NT2/D1 (cell line): ENCODE measurements around the gene GPRC5A.
"Not testable (repeated sequence)": the region's sequence is repeated elsewhere in the genome, so short reads cannot be mapped to it uniquely, and the experiment has no call there.

ENCODE experiments used
- DNase-seq: peaks from one replicate; pipeline ENCODE4 v3.0.0-alpha.2; 2011; ENCODE audit warnings: low read depth, low spot score
- H3K27me3 ChIP-seq: 2 replicates; pipeline ENCODE4 v1.6.0; 2011; ENCODE audit warnings: mild to moderate bottlenecking; ENCODE audit not compliant: insufficient read length, insufficient read depth
- H3K36me3 ChIP-seq: 2 replicates; pipeline ENCODE4 v1.6.1; 2011; ENCODE audit warnings: mild to moderate bottlenecking, low read length, mixed read lengths; ENCODE audit not compliant: insufficient read depth, insufficient read length
- H3K4me1 ChIP-seq: 2 replicates; pipeline ENCODE4 v1.5.1; 2011; ENCODE audit not compliant: insufficient read depth, insufficient read length
- H3K4me3 ChIP-seq: 2 replicates; pipeline ENCODE4 v1.5.1; 2011; ENCODE audit warnings: low read depth; ENCODE audit not compliant: insufficient read length
- H3K9ac ChIP-seq: 2 replicates; pipeline ENCODE4 v1.6.0; 2011; ENCODE audit warnings: low read depth; ENCODE audit not compliant: insufficient read length
- H3K9me3 ChIP-seq: 2 replicates; pipeline ENCODE4 v1.5.1; 2011; ENCODE audit warnings: mild to moderate bottlenecking, low read length; ENCODE audit not compliant: insufficient read depth
- SUZ12 ChIP-seq: IDR thresholded peaks from 2 replicates; pipeline ENCODE4 v1.6.1; 2011; ENCODE audit not compliant: insufficient read length, insufficient read depth; ENCODE audit errors: extremely low read depth
- YY1 ChIP-seq: IDR thresholded peaks from 2 replicates; pipeline ENCODE4 v1.6.1; 2011; ENCODE audit not compliant: insufficient read length, insufficient read depth
- ZNF274 ChIP-seq: IDR thresholded peaks from 2 replicates; pipeline ENCODE4 v1.6.1; 2011; ENCODE audit warnings: mild to moderate bottlenecking, low read depth, low read length

GPRC5A gene, protein sequence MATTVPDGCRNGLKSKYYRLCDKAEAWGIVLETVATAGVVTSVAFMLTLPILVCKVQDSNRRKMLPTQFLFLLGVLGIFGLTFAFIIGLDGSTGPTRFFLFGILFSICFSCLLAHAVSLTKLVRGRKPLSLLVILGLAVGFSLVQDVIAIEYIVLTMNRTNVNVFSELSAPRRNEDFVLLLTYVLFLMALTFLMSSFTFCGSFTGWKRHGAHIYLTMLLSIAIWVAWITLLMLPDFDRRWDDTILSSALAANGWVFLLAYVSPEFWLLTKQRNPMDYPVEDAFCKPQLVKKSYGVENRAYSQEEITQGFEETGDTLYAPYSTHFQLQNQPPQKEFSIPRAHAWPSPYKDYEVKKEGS

DNA sequence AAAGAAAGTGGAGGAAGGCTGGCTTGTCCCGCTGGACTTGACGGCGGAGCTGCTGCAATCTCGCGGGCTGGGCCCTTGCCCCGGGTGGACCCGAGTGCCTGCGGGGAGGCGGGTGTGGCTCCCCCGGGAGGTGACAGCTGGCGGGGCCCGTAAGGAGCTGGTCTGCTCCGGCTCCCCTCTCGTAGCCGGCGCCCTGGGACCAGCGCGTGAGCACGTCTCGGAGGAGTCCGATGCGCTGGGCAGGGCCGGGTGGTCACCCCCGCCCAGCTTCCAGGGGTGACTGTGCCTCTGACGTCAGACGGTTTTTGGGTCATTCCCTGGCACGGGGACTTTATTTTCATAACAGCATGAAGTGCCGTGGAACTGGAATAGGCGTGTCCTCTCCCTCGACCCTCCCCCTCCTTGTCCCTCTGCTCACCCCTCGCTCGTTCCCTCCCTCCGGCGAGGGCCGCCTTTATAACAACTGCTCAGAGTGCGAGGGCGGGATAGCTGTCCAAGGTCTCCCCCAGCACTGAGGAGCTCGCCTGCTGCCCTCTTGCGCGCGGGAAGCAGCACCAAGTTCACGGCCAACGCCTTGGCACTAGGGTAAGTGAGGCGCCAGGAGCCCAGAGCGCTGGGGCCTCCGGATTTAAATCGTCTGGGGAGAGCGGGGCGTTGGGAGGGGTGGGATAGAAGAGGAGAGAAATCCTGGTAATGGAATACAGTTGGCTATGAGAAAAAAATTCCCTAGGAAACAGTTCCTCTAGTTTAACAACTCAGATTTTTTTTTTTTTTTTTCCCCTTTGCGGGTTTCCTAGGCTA lies at the start of gene GPRC5A:
TSS of gene GPRC5A (plus strand) at position 483 of the 801 bp plus-strand sequence. CDS start 16,688 bp downstream, outside the sequence.
- H3K36me3 ChIP-seq: no peaks in the 10 kb centered on the region
- H3K4me3 ChIP-seq: peak within 1 kb of the TSS; percentile 70
- no peak for DNase-seq
- H3K9me3 ChIP-seq: no peaks in the 10 kb centered on the region
- H3K9ac ChIP-seq: peak within 1 kb of the TSS; percentile 74
- H3K4me1 ChIP-seq: no peaks in the 10 kb centered on the region
- peaks cover 64% of the 10 kb centered on the region for H3K27me3 ChIP-seq
- no peak for TF ChIP-seq ZNF274
- TF ChIP-seq YY1: no peak
- no peak for TF ChIP-seq SUZ12

DNA sequence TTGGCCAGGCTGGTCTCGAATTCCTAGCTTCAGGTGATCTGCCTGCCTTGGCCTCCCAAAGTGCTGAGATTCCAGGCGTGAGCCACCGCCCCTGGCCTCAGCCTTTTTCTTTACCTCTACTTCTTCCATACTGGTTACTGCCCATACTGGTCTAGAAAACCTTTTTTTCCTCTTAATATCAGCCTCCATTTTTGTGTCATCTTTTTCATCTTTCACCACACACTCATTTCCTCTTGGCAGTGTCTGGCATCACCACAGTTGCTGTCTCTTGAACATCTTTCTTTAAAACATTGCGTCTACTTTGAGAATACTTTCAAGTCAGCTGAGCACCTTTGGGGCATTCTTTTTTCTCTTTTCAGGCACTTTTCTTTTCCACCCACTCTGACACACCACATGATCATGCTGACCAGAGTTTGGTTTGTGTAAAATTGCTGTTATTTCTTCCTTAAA lies 45.5 kb upstream of the GPRC5A start:
- DNase-seq: no peak
- no peak overlapping the region for H3K4me3 ChIP-seq
- H3K36me3 ChIP-seq: peaks cover 37% of the 10 kb centered on the region
- no peak overlapping the region for H3K9ac ChIP-seq
- H3K9me3 ChIP-seq: peaks cover 3% of the 10 kb centered on the region; the same call in 1 of the 2 replicates
- TF ChIP-seq ZNF274 (no peak), SUZ12 (no peak), YY1 (no peak)
- H3K4me1 ChIP-seq: no peaks in the 10 kb centered on the region
- H3K27me3 ChIP-seq: no peaks in the 10 kb centered on the region

DNA sequence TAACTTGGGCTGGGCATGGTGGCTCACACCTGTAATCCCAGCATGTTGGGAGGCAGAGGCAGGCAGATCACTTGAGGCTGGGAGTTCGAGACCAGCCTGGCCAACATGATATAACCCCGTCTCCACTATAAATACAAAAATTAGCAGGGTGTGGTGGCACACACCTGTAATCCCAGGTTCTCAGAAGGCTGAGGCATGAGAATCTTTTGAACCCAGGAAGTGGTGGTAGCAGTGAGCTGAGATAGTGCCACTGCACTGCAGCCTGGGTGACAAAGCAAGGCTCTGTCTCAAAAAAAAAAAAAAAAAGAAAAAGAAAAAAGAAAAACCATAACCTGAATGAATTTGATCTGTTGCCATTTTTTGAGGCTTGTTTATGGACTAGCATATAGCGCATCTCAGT lies 44.6 kb upstream of the GPRC5A start:
- H3K9me3 ChIP-seq, H3K9ac ChIP-seq, H3K4me1 ChIP-seq, DNase-seq, H3K4me3 ChIP-seq, H3K27me3 ChIP-seq: not testable (repeated sequence)
- H3K36me3 ChIP-seq: peaks cover 40% of the 10 kb centered on the region

DNA sequence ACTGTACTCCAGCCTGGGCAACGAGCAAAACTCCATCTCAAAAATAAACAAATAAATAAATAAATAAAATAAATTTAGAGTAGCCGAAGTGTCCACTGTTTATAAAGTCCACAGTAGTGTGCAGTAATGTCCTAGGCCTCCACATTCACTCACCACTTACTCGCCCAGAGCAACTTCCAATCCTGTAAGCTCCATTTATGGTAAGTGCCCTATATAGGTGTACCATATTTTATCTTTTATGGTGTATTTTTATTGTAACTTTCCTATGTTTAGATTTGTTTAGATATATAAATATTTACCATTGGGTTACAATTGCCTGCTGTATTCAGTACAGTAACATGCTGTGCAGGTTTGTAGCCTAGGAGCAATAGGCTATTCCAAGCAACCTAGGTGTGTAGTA lies 37.9 kb upstream of the GPRC5A start:
- TF ChIP-seq YY1 (no peak), ZNF274 (no peak), SUZ12 (no peak)
- DNase-seq: no peak

DNA sequence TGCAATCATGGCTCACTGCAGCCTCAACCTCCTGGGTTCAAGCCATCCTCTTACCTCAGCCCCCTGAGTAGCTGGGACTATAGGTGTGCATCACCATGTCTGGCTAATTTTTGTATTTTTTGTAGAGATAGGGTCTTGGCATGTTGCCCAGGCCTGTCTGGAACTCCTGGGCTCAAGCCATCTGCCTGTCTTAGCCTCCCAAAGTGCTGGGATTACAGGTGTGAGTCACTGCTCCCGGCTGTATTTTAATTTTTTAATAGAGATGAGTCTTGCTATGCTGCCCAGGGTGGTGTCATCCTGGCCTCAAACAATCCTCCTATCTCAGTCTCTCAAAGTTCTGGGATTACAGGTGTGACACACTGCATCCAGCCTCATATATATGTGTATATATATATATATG lies 31.7 kb upstream of the GPRC5A start:
- Histone ChIP-seq H3K4me1 (no peaks in the 10 kb centered on the region), H3K27me3 (no peaks in the 10 kb centered on the region), H3K36me3 (peaks cover 35% of the 10 kb centered on the region), H3K9me3 (no peaks in the 10 kb centered on the region), H3K4me3 (no peak overlapping the region), H3K9ac (no peak overlapping the region)
- no peak for DNase-seq
- TF ChIP-seq SUZ12 (no peak), ZNF274 (no peak), YY1 (no peak)

More for the DNA sequence above, 37.9 kb upstream of the GPRC5A start:
- Histone ChIP-seq H3K9me3 (peaks cover 5% of the 10 kb centered on the region; the same call in 1 of the 2 replicates), H3K4me3 (no peak overlapping the region), H3K4me1 (no peaks in the 10 kb centered on the region), H3K9ac (no peak overlapping the region), H3K27me3 (no peaks in the 10 kb centered on the region), H3K36me3 (peaks cover 29% of the 10 kb centered on the region)

DNA sequence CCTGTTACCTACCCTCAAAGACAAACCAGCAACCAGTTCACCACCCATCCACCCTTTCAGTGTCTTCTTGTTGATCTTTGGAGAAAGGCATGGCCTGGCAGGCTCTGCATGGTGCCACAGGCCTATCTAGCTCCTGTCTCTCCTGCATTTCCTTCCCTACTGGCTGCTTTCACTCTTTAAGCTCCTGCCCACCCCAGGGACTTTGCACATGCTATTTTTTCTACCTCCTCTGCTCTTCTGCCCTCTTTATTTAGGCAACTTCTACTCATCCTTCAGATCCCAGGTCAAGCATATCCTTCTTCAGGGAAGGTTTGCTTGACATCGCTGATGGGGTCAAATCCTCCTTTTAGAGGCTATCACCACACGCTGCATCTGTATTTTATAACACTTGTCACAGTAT lies 27.1 kb upstream of the GPRC5A start:
- H3K4me1 ChIP-seq: peaks cover 4% of the 10 kb centered on the region
- no peak for TF ChIP-seq SUZ12
- TF ChIP-seq YY1: no peak
- H3K9ac ChIP-seq: no peak overlapping the region
- no peaks in the 10 kb centered on the region for H3K27me3 ChIP-seq
- peaks cover 36% of the 10 kb centered on the region for H3K36me3 ChIP-seq
- no peak overlapping the region for H3K4me3 ChIP-seq
- no peak for DNase-seq
- no peaks in the 10 kb centered on the region for H3K9me3 ChIP-seq

DNA sequence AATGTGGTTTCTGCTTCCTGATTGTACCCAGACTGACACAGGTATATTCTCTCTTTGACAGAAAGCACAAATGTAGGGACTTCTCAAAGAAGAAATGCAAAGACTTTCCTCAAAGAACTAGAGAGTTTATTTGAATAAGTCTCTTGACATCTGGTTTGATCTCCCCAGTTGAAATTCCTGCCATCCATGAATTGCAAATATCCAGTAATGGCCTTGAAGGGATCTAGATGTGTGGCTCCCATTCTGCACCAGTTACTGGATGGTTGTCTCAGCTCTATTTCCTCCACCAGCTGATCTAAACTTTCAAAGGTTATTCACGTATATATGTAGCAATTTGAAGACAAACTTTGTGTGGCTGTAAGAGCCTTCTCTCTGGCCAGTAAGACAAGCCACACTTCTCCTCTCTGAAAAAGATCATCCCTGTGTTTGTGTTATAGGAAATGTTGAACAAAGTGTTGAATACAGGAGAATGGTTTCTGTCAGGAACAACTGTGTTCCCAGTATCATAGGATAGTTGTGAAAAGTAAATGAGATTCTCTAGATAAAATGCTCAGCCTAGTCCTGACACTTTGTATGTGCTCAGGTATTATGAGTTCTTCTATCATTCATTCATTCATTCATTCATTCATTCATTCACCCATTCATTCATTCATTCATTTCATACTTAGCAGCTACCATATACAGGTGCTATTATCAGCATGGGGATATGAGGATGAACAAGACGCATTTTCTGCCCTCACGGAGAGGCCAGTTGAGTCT lies 22.7 kb upstream of the GPRC5A start:
- Histone ChIP-seq H3K27me3 (no peaks in the 10 kb centered on the region), H3K4me1 (peaks cover 14% of the 10 kb centered on the region), H3K9ac (no peak overlapping the region), H3K9me3 (no peaks in the 10 kb centered on the region), H3K36me3 (peaks cover 22% of the 10 kb centered on the region), H3K4me3 (no peak overlapping the region)
- no peak for TF ChIP-seq ZNF274
- TF ChIP-seq SUZ12: no peak
- no peak for TF ChIP-seq YY1
- DNase-seq: no peak
